ENCODE results near the gene DDX42.

DDX42 gene

DNA sequence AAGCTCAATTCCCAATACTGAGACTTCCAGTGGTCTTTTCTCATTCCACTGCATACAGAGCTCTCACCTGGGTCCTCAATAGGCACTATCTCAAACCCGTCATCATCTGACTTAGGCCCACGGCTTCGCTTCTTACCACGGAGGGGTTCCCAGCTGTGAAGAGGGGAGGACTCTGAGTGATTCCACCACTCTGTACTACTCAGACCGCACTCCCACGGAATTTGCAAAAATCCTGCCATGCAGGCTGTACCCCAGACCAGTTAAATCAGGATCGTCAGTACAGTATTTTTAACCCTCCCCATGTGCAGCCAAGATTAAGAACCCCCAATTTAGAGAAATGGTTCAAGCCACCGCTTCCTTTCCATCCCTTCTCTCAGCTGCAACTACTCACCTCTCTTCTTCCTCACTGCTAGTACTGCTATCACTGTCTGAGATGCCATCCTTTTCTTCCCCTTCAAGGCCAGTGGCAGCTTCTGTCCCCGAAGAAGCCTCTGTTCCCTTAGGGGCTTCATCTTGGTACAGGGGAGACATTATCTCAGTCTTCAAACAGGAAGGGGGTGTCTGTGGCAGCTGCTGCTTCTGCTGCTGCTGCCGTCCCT is 47.1 kb downstream of the DDX42 start:
- DNase-seq (ENCODE audit: low read depth in 4 of 4, low spot score in 1 of 4), result no peak

GRCh38 chr17:63821804-63822203 is 47.8 kb downstream of the DDX42 start:
- DNase-seq (ENCODE audit: low read depth in 4 of 4, low spot score in 1 of 4), result no peak

- no peak for DNase-seq (ENCODE audit: low read depth in 4 of 4, low spot score in 1 of 4)
Observed at GRCh38 chr17:63822537-63822936, 48.6 kb downstream of the DDX42 start.

DNA sequence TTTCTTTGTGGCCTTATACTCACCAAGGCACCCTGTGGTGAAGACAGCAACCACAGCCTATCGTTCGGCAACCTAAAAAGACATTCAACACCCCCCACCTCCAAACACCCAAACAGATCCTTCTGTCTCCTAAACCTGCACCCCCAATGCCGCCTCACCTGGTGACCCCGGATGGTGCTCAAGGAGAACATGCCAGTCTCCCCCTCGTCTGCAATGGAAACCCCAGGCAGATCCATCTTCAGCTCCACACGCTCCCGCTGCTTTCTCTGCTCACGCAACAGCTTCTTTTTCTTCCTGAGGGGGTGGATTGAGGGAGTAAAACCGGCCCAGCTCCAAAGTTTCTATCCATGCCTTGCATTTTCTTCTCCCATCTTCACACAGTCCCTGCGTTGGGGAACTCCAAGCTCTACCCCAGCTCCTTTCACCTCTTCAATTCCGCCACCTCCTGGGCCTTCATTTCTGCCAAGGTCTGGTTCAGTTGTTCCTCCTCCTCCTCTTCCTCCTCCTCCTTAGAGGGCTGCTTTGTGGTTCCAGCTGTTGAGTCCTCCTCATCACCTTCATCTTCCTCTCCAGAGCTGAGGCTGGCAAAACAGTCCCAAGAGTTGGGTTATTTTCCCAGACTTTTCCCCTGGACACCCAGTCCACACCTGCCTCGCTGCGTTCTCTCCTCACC is 49.8 kb downstream of the DDX42 start:
- DNase-seq (ENCODE audit: low read depth in 4 of 4, low spot score in 1 of 4), result no peak

DNA sequence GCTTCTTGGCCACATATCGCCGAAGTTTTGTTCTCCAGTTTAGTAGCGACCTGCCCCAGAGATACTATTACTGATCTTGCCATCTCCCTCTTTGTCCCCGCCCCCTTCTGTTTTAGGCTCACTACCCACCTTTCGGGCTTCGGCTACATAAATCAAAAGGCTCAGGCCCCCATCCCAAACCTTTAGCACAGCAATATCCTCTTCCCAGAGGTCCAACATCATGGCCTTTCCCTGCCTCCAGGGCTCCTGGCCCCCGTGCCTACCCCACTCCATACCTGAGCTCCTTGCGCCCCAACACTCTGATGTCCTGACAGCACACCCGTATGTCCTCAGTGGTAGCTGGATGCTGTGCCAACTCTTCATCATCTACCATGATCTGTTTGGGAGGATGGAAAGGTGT is 50.4 kb downstream of the DDX42 start:
- DNase-seq (ENCODE audit: low read depth in 4 of 4, low spot score in 1 of 4), result no peak

DNA sequence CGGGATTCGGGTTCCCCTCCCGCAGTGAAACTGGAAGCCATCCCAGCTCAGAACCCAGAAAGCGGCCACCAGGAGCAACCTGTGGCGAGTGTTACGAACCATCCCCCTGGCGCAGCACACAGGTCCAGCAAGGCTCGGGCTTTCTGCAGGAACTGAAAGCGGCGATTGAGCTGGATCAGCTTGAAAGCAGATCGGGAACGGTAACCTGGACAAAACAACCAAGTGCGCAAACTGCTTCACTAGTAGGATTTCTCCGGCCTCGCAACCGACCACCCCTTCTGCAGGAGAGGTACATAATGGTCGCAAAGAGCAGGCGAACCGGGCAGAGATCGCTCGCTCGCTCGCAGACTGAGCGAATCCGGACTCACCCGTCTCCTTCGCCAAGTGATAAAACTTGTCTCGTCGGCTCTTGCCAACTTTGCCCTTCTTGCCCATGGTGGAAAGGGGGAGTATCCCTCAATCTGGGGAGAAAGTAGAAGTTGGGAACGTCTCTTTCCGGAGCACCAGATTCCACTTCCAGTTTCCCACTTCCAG is 52.6 kb downstream of the DDX42 start:
- DNase-seq (ENCODE audit: low read depth in 4 of 4, low spot score in 1 of 4), result no peak

- DNase-seq (ENCODE audit: low read depth in 4 of 4, low spot score in 1 of 4), result peak; percentile 90 to 93 (median 92)
Observed at GRCh38 chr17:63827002-63827800, 53.2 kb downstream of the DDX42 start, which contains the start of the genes FTSJ3 and PSMC5. TSS of gene FTSJ3 (minus strand) at chr17:63827663. CDS start at chr17:63826902, 761 bp downstream. TSS of gene PSMC5 (plus strand) at chr17:63827431. CDS start at chr17:63827491, 60 bp downstream.

DNA sequence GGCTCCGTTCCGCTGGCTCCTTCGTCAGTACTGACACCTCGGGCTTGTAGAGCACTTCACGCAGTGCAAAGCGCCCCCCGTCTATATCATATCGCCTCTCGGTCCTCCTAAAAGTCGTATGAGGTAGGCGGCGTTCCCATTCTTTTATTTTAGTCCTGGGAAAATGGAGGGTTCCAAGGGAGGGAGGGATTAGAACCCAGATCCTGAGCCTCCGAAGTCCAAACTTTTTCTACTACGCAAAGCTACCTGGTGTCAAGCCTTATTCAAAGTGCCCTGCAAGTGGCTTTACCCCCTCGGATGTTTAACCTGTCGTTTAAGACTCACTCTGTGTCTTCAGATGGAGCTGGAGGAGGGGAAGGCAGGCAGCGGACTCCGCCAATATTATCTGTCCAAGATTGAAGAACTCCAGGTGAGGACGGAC is 53.8 kb downstream of the DDX42 start:
- no peak for DNase-seq (ENCODE audit: low read depth in 4 of 4, low spot score in 1 of 4)

- DNase-seq (ENCODE audit: low read depth in 4 of 4, low spot score in 1 of 4), result no peak
Observed at GRCh38 chr17:63828936-63829335, 55.0 kb downstream of the DDX42 start.

GRCh38 chr17:63830278-63830677 is 56.3 kb downstream of the DDX42 start:
- DNase-seq (ENCODE audit: low read depth in 4 of 4, low spot score in 1 of 4), result no peak

DNA sequence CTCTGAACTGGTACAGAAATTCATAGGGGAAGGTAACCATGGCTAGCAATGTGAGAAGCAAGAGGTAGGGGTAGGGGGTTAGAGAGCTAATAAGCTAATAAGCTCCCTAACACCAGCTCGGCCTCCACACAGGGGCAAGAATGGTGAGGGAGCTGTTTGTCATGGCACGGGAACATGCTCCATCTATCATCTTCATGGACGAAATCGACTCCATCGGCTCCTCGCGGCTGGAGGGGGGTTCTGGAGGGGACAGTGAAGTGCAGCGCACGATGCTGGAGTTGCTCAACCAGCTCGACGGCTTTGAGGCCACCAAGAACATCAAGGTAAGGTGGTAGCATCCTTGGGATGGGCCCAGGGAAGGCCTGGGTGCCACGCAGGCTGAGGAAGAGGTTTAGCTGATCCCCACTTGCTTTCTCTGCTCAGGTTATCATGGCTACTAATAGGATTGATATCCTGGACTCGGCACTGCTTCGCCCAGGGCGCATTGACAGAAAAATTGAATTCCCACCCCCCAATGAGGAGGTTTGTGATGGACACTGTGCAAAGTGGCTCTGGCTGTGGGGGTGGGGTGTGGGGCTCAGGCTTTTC is 57.0 kb downstream of the DDX42 start:
- no peak for DNase-seq (ENCODE audit: low read depth in 4 of 4, low spot score in 1 of 4)

DNA sequence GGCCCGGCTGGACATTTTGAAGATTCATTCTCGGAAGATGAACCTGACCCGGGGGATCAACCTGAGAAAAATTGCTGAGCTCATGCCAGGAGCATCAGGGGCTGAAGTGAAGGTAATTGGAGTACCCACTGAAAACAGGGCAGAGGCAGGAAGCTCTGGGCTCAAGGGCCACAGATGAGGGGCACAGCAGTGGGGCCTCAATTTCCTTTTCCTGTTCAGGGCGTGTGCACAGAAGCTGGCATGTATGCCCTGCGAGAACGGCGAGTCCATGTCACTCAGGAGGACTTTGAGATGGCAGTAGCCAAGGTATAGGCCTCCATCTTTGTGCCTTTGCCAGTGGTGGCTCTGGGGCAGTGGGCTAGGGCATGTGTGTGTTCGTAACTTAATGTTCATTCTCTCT is 57.5 kb downstream of the DDX42 start:
- no peak for DNase-seq (ENCODE audit: low read depth in 4 of 4, low spot score in 1 of 4)

GRCh38 chr17:63832014-63832413 is 58.0 kb downstream of the DDX42 start:
- DNase-seq (ENCODE audit: low read depth in 4 of 4, low spot score in 1 of 4), result no peak

DNA sequence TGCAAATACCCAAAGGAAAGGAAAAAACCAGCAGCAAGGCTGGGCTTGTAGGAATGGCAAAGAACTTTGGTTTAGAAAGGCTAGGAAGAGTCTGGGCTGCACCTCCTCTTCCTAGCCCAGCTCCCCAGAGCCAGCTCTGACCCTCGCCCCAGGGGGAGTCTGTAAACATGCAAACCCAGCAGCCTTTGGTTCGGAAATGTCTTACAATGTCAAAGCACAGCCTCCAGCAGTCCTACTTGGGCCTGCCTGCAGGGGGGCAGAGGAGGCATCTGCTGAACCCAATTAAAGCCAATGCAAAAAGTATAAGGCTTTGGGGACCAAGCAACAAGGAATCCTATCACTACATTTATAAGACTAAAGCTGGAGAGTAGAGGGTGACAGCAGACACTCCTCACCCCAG is 58.5 kb downstream of the DDX42 start:
- DNase-seq (ENCODE audit: low read depth in 4 of 4, low spot score in 1 of 4), result no peak

- no peak for DNase-seq (ENCODE audit: low read depth in 4 of 4, low spot score in 1 of 4)
Observed at GRCh38 chr17:63833026-63833740, 59.2 kb downstream of the DDX42 start.

DNA sequence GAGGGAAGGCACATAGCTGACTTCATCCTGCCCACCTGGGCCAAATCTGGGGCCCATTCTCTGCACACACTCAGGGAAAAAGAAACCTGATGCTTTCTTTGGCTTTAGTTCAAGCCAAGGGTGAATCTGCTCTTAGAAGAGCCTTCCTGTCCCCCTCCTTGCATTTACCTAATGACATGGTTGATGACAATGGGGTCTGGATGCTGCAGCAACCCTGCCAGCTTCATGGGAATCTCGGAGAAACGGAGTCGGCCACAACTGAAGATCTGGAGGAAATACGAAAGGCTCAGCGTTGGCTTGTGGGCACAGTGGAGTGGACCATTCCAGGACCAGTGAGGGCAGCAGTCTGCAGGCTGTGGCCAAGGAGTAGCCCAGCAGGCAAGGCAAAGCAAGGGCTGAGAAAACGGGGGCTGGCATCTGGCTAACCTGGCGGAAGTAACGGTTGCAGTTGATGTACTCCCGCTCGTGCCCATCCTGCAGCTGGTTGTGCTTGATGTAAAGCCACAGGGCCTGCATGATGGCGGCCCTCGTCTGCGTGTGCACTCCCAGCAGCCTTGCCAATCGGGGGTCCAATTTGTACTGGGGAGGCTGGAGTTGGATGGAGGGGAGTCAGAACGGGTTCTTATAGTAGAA is 59.9 kb downstream of the DDX42 start:
- DNase-seq (ENCODE audit: low read depth in 4 of 4, low spot score in 1 of 4), result no peak

- DNase-seq (ENCODE audit: low read depth in 4 of 4, low spot score in 1 of 4), result peak in 1 of 4 experiments; percentile 45
Observed at GRCh38 chr17:63834431-63835166, 60.6 kb downstream of the DDX42 start.

GRCh38 chr17:63835167-63835720 is 61.3 kb downstream of the DDX42 start:
- no peak for DNase-seq (ENCODE audit: low read depth in 4 of 4, low spot score in 1 of 4)

DNA sequence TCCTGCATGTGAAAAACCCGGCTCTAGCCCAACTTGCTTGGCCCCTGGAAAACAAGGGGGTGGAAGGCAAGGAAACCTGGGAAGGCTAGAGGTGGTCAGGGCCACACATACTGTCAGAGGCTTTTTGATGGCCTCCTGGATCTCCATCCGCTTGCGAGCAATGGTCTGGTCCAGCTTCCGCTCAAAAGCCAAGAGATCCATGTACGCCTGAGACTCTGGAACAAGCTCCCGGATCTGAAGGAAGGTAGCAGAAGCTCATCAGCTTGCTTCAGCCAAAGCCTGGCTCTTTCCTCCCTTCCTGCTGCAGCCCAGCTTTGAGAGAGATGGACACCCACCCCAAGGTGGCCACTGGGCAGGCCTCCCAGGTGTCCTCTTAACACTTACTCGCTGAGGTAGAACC is 62.8 kb downstream of the DDX42 start:
- no peak for DNase-seq (ENCODE audit: low read depth in 4 of 4, low spot score in 1 of 4)
